NB4 (cell line): ENCODE results near the gene KLC3.

ENCODE experiments used
- CTCF ChIP-seq: IDR thresholded peaks from one replicate; pipeline ENCODE4 v1.5.1; 2012; ENCODE audit warnings: low read depth, low read length
- MAX ChIP-seq: IDR thresholded peaks from 2 replicates; pipeline ENCODE4 v1.6.1; 2011; ENCODE audit warnings: low read depth, low read length
- MYC ChIP-seq: IDR thresholded peaks from 2 replicates; pipeline ENCODE4 v1.6.1; 2011; ENCODE audit warnings: low read depth, low read length
- POLR2A ChIP-seq: IDR thresholded peaks from 2 replicates; pipeline ENCODE4 v1.6.1; 2011; ENCODE audit warnings: mild to moderate bottlenecking; ENCODE audit not compliant: insufficient read length; ENCODE audit errors: extremely low read depth

DNA sequence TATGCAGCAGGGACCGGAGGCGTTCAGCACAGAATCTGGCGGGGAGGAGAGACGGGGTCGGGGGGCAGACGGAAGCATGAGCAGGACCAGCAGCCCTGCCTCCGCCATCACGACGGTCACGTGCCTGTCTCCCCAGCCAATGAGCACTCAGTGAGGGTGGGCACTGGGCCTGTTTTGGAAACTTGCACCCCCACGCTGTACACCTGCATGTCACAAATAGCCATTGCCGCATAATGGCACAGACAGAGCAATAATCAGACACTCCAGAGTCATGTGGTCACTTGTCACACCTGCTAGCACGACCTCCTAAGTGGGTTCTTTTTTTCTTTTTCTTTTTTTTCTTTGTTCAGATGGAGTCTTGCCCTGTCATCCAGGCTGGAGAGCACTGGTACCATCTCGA is 21.1 kb downstream of the KLC3 start:
- TF ChIP-seq CTCF (no peak), MYC (no peak), POLR2A (no peak), MAX (no peak)
